Heart left ventricle (tissue), 13 donors: ENCODE measurements around the gene VAC14.

Experiments
- POLR2A ChIP-seq, 2 donors: fragments of 450-650 bp; IDR thresholded peaks; one replicate each; pipeline ENCODE4 v1.6.1; 2017; ENCODE audit warnings: antibody characterized with exemption in 2 of 2, mild to moderate bottlenecking in 2 of 2, moderate library complexity in 2 of 2
- TF ChIP-seq, protein P1 (sequence below), 12 donors: fragments of 200-600 bp; sonication (generic) in 4 of 12; IDR thresholded peaks; one replicate each; pipeline versions ENCODE4 v1.5.0 to v1.8.0; 2018 to 2022; ENCODE audit warnings: antibody characterized with exemption in 12 of 12, mild to moderate bottlenecking in 5 of 12
- donor health status: ischemic (EF 13 %, LVEDD 7.1; RV severe dilation, severe dysfunction).
- donor health status: DM: no; HTN: yes; CAD: no.
- donor health status: DM: no; HTN: no; CAD: no.
- donor health status: ischemic (EF 25% LVEDD 6.9; RV normal size, moderate dysfunction).
- donor health status: ischemic (EF 25% LVEDD 5.7; RV mildly dilated, moderate dysfunction).
- donor health status: ischemic (EF 35%, LVEDD 5.7; RV mildly dilated, moderate dysfunction).
- donor health status: nonischemic (EF 11% LVEDD 7.7; RV severe dilation, severe dysfunction).
- donor health status: DM: yes; HTN: yes; CAD: no.
- donor health status: PGD.
- donor health status: ischemic (EF 29% LVEDD 5.4; RV normal size, mild dysfunction).
- donor health status: nonischemic (EF 23%, LVEDD 6.1; RV moderate dilation, normal function).

DNA sequence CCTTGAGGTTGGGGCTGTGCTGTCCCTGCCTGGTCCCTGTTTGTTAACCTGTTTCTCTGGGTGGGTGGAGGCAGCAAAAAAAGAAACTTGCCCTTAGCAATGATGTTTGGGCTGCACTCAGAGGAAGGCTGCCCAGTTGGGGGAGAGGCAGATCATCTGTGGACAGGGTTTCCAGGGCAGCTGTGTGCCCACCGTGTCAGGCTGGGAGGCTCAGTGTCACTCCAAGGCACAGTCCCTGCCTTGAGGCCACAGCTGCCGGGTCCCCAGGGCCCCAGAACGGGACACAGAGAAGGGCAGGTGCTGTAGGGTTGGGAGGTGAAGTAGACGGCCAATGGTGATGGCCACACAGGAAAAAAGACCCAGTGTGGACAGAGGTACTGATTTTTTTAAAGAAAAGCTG, 150.7 kb downstream of the VAC14 start:
- TF ChIP-seq, protein P1, sequence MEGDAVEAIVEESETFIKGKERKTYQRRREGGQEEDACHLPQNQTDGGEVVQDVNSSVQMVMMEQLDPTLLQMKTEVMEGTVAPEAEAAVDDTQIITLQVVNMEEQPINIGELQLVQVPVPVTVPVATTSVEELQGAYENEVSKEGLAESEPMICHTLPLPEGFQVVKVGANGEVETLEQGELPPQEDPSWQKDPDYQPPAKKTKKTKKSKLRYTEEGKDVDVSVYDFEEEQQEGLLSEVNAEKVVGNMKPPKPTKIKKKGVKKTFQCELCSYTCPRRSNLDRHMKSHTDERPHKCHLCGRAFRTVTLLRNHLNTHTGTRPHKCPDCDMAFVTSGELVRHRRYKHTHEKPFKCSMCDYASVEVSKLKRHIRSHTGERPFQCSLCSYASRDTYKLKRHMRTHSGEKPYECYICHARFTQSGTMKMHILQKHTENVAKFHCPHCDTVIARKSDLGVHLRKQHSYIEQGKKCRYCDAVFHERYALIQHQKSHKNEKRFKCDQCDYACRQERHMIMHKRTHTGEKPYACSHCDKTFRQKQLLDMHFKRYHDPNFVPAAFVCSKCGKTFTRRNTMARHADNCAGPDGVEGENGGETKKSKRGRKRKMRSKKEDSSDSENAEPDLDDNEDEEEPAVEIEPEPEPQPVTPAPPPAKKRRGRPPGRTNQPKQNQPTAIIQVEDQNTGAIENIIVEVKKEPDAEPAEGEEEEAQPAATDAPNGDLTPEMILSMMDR (IDR thresholded peaks at IDR 0.05) = no peak
- TF ChIP-seq POLR2A (IDR thresholded peaks at IDR 0.05) = no peak
